Immature natural killer cell (primary cell): ENCODE results near the gene GABRB3. TPM values are rescaled to one million over a fixed set of nuclear protein-coding genes. Genes with fewer than 3 reads are reported as not detected.

Source experiments
- DNase-seq, 3 donors: peaks; one replicate each; pipeline ENCODE4 v3.0.0; 2022; ENCODE audit warnings: mixed read lengths in 1 of 3
- H3K27ac Mint-ChIP-seq, 6 donors: one replicate each; pipeline ENCODE4 v1.8.0; 2020; ENCODE audit warnings: mixed read lengths in 6 of 6, mild to moderate bottlenecking in 5 of 6, inconsistent platforms in 4 of 6, moderate library complexity in 3 of 6
- H3K27me3 Mint-ChIP-seq, 3 donors: one replicate each; pipeline ENCODE4 v1.8.0; 2020 to 2021; ENCODE audit warnings: low read depth in 3 of 3, mild to moderate bottlenecking in 3 of 3, mixed read lengths in 3 of 3, moderate library complexity in 3 of 3, inconsistent platforms in 1 of 3
- H3K36me3 Mint-ChIP-seq, 3 donors: one replicate each; pipeline ENCODE4 v1.8.0; 2020; ENCODE audit warnings: mixed read lengths in 3 of 3, inconsistent platforms in 2 of 3, mild to moderate bottlenecking in 2 of 3
- H3K4me1 Mint-ChIP-seq, 2 donors: one replicate each; pipeline ENCODE4 v1.8.0; 2020; ENCODE audit warnings: inconsistent platforms in 2 of 2, mild to moderate bottlenecking in 2 of 2, mixed read lengths in 2 of 2, moderate library complexity in 1 of 2
- H3K4me3 Mint-ChIP-seq, 5 donors: one replicate each; pipeline ENCODE4 v1.8.0; 2020; ENCODE audit warnings: mild to moderate bottlenecking in 5 of 5, mixed read lengths in 5 of 5, inconsistent platforms in 3 of 5, moderate library complexity in 3 of 5
- H3K9me3 Mint-ChIP-seq, 6 donors: one replicate each; pipeline ENCODE4 v1.8.0; 2020; ENCODE audit warnings: mild to moderate bottlenecking in 6 of 6, mixed read lengths in 6 of 6, inconsistent platforms in 4 of 6, moderate library complexity in 3 of 6
- polyA plus RNA-seq, 3 donors: library from polyadenylated mRNA; unstranded; fragments of 300-500 nt; fragmentation: Illumina TruSeq; gene quantifications; one replicate each; pipeline ENCODE4 v1.2.3, GENCODE V29; 2021

GABRB3 gene
- not detected for polyA plus RNA-seq

DNA sequence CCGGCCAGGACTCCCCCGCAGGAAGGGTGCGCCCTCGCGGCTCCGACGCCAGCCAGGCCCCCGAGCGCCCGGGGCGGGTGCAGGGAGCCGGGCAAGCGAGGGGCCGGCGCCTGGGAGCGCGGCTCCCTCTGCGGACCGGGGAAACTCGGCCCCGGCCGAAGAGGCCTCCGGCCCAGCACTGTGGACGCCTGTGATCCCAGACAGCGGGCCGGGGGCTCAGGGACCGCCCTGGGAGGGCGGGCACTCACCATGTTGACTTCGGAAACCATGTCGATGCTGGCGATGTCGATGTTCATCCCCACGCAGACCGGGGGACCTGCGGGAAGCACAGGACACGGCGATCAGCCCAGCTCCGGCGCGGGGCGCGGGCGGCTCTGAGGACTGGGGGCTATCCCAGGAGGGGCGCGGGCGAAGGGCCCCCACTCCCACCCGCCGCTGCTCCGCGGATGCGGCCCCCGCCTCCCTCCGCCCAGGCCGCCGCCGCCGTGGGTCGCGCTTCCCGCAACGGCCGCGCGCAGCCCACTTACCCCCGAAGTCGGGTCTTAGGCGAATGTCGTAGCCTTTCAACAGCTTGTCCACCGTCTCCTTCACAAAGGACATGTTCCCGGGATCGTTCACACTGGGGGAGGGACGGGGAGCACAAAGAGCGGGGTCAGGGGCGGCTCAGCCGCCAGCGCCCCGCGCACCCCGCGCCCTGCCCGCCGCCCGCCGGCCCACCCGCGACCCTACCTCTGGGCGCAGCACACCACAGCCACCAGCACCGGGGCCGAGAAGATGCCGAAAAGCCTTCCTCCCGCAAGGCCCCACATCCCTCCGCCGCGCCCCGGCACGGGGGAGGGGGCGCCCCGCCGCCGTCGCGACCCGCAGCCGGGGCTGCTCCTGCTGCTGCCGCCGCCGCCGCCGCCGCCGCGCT is at the start of gene GABRB3:
TSS of gene GABRB3 (minus strand) at position 913 of the 913 bp plus-strand sequence.
- H3K4me1 Mint-ChIP-seq, result no peaks in the 10 kb centered on the region
- H3K36me3 Mint-ChIP-seq, result peaks cover 0 to 3% (median 0%) of the 10 kb centered on the region in 3 donors
- H3K9me3 Mint-ChIP-seq, result peaks cover 7 to 28% (median 10%) of the 10 kb centered on the region in 6 donors
- no peak for DNase-seq
- peak within 1 kb of the TSS in 4 of 5 donors; percentile 25 to 62 (median 52) for H3K4me3 Mint-ChIP-seq
- peaks cover 9 to 14% (median 10%) of the 10 kb centered on the region in 3 donors for H3K27me3 Mint-ChIP-seq
- no peak within 1 kb of the TSS for H3K27ac Mint-ChIP-seq

DNA sequence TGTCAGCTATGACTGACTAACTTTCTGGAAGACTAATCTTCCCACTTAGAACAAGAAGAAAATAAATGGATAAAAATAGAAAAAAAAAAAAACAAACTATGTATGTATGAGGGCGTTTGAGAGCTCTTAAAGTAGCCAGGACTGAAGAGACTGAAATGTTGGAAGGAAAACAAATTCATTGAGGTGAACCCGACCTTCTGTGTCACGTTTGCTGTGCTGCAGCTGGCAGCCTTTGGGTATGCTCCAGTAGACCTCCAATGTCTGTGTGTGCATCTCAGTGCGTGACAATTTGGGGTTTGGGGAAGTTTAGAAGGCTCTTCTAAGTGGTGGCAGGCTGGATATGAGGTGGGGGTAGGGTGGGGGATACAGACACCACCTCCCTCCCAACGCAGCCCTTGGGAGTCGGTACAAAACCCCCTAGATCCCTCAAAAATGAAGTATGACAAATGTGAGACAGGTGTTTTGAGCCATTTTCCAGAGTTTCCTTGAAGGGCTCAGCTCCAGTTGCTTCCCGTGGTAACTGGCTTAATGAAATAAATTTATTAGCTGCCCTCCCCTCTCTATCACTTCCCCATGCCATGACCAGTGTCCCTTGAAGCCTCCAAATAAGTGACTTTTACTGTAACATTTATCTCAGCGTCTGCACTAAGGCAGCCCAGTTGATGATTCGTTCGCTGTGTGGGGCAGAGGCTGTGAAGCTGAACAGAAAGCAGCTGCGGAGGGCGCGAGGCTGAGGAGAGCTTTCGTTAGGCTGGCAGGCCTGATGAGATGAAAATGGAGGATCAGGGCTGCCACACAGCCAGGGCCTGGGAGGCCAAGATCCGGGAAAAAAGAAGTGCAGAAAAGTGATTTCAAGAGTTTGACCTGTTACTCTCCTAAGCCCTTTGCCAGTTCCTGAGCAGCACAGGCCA is 34.9 kb upstream of the GABRB3 start:
- DNase-seq, result no peak
- no peak overlapping the region for H3K4me3 Mint-ChIP-seq
- H3K4me1 Mint-ChIP-seq, result no peaks in the 10 kb centered on the region
- peaks cover 0 to 2% (median 0%) of the 10 kb centered on the region in 3 donors for H3K27me3 Mint-ChIP-seq
- peaks cover 6 to 32% (median 21%) of the 10 kb centered on the region in 6 donors for H3K9me3 Mint-ChIP-seq
- no peak overlapping the region for H3K27ac Mint-ChIP-seq
- no peaks in the 10 kb centered on the region for H3K36me3 Mint-ChIP-seq

- no peaks in the 10 kb centered on the region for H3K36me3 Mint-ChIP-seq
- peaks cover 0 to 2% (median 0%) of the 10 kb centered on the region in 3 donors for H3K27me3 Mint-ChIP-seq
- H3K9me3 Mint-ChIP-seq, result peaks cover 2 to 25% (median 17%) of the 10 kb centered on the region in 6 donors
- no peak for DNase-seq
- no peak overlapping the region for H3K27ac Mint-ChIP-seq
- no peak overlapping the region for H3K4me3 Mint-ChIP-seq
- no peaks in the 10 kb centered on the region for H3K4me1 Mint-ChIP-seq
Measured at GRCh38 chr15:26806574-26806973, 33.7 kb upstream of the GABRB3 start.

DNA sequence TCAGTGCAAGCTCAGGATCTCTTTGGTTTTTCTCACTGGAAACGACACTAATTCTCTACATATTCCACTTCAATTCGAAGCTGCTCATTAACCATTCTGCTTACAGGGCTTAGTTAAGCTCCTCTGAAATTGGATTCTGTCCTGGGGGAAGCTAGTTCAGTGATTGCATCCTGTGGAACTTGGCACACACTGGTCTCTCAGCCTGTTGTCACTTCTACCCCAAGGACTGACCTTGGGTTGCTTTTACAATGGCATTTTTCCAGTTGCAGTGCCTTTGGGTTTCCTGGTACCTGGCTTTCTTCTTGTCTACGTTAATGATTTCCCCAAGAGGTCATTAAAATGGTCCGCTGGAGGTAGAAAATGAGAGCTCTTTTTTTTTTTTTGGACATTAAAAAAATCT is 33.3 kb upstream of the GABRB3 start:
- Mint-ChIP-seq H3K4me3 (no peak overlapping the region), H3K27ac (no peak overlapping the region), H3K36me3 (no peaks in the 10 kb centered on the region), H3K27me3 (peaks cover 0 to 2% (median 0%) of the 10 kb centered on the region in 3 donors), H3K4me1 (no peaks in the 10 kb centered on the region), H3K9me3 (peaks cover 2 to 25% (median 14%) of the 10 kb centered on the region in 6 donors)
- DNase-seq, result no peak

DNA sequence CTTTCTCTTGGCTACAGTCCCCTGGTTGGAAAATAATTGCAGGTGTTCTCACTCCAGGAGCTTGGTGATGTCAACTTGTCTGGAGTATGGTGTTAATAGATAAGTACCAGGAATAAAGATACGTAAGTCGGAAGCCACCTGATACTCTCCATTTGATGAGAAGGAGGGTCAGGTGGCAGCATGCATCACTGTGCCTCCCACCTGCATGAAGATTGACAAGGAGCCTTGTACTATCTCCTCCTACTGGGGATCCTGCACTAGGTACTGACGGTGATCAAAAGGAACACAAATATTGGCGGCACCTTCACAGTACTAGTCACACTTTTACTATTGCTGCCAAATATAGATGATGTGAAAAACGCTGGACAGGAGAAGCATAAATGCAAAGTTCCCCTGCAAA is 32.6 kb upstream of the GABRB3 start:
- Mint-ChIP-seq H3K4me3 (no peak overlapping the region), H3K9me3 (peaks cover 2 to 25% (median 12%) of the 10 kb centered on the region in 6 donors), H3K4me1 (no peaks in the 10 kb centered on the region), H3K36me3 (no peaks in the 10 kb centered on the region), H3K27me3 (peaks cover 0 to 2% (median 0%) of the 10 kb centered on the region in 3 donors), H3K27ac (no peak overlapping the region)
- DNase-seq, result no peak

- no peaks in the 10 kb centered on the region for H3K36me3 Mint-ChIP-seq
- H3K27ac Mint-ChIP-seq, result no peak overlapping the region
- no peak for DNase-seq
- H3K4me3 Mint-ChIP-seq, result no peak overlapping the region
- no peaks in the 10 kb centered on the region for H3K4me1 Mint-ChIP-seq
- H3K27me3 Mint-ChIP-seq, result peaks cover 0 to 2% (median 0%) of the 10 kb centered on the region in 3 donors
- H3K9me3 Mint-ChIP-seq, result peaks cover 2 to 25% (median 11%) of the 10 kb centered on the region in 6 donors
Measured at GRCh38 chr15:26804063-26804804, 31.4 kb upstream of the GABRB3 start.

GRCh38 chr15:26790118-26790517 is 17.3 kb upstream of the GABRB3 start:
- Mint-ChIP-seq H3K27ac (no peak overlapping the region), H3K27me3 (peaks cover 0 to 3% (median 0%) of the 10 kb centered on the region in 3 donors), H3K36me3 (no peaks in the 10 kb centered on the region), H3K4me3 (no peak overlapping the region), H3K9me3 (peaks cover 3 to 33% (median 13%) of the 10 kb centered on the region in 6 donors), H3K4me1 (no peaks in the 10 kb centered on the region)
- no peak for DNase-seq

DNA sequence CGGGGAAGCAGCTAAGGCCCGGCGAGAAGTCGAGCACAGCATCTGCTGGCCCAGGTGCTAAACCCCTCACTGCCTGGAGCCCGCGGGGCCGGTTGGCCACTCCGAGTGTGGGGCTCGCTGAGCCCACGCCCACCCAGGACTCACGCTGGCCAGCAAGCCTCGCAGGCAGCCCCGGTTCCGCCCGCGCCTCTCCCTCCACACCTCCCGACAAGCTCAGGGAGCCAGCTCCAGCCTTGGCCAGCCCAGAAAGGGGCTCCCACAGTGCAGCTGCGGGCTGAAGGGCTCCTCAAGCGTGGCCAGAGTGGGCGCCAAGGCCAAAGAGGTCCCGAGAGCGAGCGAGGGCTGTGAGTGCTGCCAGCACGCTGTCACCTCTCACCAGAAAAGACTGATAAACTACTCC is 8.9 kb upstream of the GABRB3 start:
- H3K27me3 Mint-ChIP-seq, result peaks cover 1 to 2% (median 2%) of the 10 kb centered on the region in 3 donors
- H3K27ac Mint-ChIP-seq, result no peak overlapping the region
- DNase-seq, result no peak
- H3K4me1 Mint-ChIP-seq, result no peaks in the 10 kb centered on the region
- H3K9me3 Mint-ChIP-seq, result peaks cover 4 to 23% (median 9%) of the 10 kb centered on the region in 6 donors
- no peak overlapping the region for H3K4me3 Mint-ChIP-seq
- H3K36me3 Mint-ChIP-seq, result no peaks in the 10 kb centered on the region

GRCh38 chr15:26773917-26774316 is 1.1 kb upstream of the GABRB3 start:
- H3K27me3 Mint-ChIP-seq, result peaks cover 10 to 16% (median 11%) of the 10 kb centered on the region in 3 donors
- DNase-seq, result no peak
- H3K36me3 Mint-ChIP-seq, result peaks cover 0 to 3% (median 0%) of the 10 kb centered on the region in 3 donors
- no peaks in the 10 kb centered on the region for H3K4me1 Mint-ChIP-seq
- H3K27ac Mint-ChIP-seq, result no peak overlapping the region
- H3K4me3 Mint-ChIP-seq, result peak overlapping the region in 4 of 5 donors; percentile 25 to 62 (median 52)
- H3K9me3 Mint-ChIP-seq, result peaks cover 7 to 37% (median 13%) of the 10 kb centered on the region in 6 donors

DNA sequence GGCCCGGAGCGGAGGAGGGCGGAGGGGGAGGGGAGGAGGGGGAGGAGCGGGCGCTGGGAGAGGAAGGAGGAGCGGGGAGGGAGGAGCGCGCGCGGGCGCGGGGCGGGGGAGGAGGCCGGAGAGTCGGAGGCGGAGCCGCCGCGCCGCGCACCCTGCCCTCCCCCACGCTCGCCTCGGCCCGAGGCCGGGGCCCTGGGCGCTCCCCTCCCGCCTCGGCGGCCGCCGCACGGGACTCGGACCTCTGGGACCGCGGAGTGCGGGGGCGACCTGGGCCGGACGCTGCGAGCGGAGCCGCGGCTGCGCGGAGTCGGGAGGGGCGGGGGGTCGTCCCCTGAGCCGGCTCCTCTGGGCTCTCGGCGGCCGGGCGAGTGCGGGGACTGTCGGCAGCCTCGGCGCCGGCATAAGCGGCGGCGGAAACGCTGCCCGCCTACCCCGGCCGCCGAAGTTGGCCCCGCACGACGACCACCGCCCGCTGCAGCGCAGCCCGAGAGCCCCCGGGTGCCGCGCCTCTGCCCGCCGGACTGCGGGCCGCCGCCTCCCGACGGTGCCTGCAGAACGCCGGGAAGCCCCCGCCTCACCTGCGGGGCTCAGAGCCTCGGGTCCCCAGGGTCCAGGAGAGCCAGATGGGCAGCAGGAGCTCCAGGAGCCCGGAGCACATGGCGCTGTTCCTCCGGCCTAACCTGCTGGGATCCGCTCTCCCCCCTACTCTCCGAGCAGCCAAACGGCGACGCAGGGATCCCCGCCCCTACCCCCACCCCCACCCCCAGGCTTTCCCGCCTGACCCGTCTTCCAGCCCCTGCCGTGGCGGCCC is 406 bp upstream of the GABRB3 start:
- peaks cover 0 to 3% (median 0%) of the 10 kb centered on the region in 3 donors for H3K36me3 Mint-ChIP-seq
- H3K27me3 Mint-ChIP-seq, result peaks cover 10 to 16% (median 11%) of the 10 kb centered on the region in 3 donors

GRCh38 chr15:26771578-26772153 is 1.2 kb downstream of the GABRB3 start:
- Mint-ChIP-seq H3K27me3 (peaks cover 7 to 14% (median 10%) of the 10 kb centered on the region in 3 donors), H3K9me3 (peaks cover 7 to 31% (median 9%) of the 10 kb centered on the region in 6 donors), H3K27ac (no peak overlapping the region), H3K4me3 (no peak overlapping the region), H3K36me3 (peaks cover 0 to 3% (median 0%) of the 10 kb centered on the region in 3 donors), H3K4me1 (no peaks in the 10 kb centered on the region)
- no peak for DNase-seq

More for the DNA sequence above, 406 bp upstream of the GABRB3 start:
- Mint-ChIP-seq H3K4me1 (no peaks in the 10 kb centered on the region), H3K27ac (no peak overlapping the region), H3K4me3 (peak overlapping the region in 4 of 5 donors; percentile 25 to 62 (median 52)), H3K9me3 (peaks cover 7 to 36% (median 12%) of the 10 kb centered on the region in 6 donors)
- no peak for DNase-seq

DNA sequence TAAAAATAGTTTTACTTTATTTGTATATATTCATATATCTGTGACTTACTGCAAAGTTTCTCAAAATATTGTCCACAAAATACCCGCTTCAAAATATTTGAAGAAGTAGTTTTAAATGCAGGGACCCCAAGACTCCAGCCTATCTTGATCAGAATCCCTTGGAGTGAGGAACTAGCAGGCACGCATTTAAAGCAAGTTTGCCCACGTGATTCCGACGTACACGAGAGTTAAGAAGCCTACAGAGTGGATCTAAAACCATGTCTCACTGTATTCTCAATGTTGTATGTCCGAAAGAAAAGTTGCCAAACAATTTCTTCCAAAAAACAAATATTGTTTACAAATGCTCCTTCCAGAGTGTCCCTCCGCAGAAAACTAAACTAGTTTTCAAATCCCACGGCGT is 1.7 kb downstream of the GABRB3 start:
- peaks cover 7 to 14% (median 10%) of the 10 kb centered on the region in 3 donors for H3K27me3 Mint-ChIP-seq

More for the DNA sequence above, 1.7 kb downstream of the GABRB3 start:
- H3K27ac Mint-ChIP-seq, result no peak overlapping the region
- no peak overlapping the region for H3K4me3 Mint-ChIP-seq
- H3K9me3 Mint-ChIP-seq, result peaks cover 5 to 36% (median 9%) of the 10 kb centered on the region in 6 donors
- no peaks in the 10 kb centered on the region for H3K4me1 Mint-ChIP-seq
- H3K36me3 Mint-ChIP-seq, result peaks cover 0 to 3% (median 0%) of the 10 kb centered on the region in 3 donors
- DNase-seq, result no peak
